Nucleus accumbens (tissue), 56 donors: Measurements from ENCODE around the gene CAPN12.
"Not testable (repeated sequence)": the region's sequence is repeated elsewhere in the genome, so short reads cannot be mapped to it uniquely, and the experiment has no call there.

Experiments
- DNase-seq, 56 donors: peaks; one replicate each; lab custom pipeline; 2025; lab: John Stamatoyannopoulos, UW

CAPN12 gene

DNA sequence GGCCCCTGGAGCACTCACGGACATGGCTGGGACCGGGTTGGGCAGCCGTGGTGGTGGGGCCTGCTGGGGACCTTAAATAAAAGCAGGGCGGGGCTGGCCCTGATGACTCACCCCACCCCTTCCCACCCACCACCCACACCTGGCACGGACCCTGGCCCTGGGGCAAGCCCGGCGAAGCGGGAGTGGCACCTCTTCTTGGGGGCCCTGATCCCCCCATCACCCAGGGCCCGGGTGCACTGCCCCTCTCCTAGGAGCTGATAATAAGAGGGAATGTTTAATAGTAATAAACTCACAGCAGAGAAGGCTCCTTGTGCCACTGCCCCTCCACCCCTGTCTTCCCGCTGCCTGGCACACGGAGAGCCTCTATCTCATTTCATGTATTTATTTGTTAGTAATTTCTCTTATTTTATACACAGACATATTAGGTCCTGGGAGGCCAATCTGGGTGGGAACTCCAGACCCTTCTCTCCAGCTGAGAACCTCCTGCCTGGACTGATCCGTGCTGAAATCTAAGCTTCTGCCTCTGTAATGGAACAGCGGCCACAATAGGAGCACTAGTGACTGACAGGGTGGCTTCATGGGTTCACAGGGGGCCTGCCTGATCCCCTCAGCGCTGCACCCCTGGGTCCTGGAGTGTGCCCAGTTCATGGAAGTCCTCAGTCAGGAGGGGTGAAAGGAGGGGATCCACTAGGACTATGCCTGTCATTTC is 29.3 kb upstream of the CAPN12 start, which contains the start of gene LGALS7:
TSS of gene LGALS7 (minus strand) at position 49 of the 709 bp plus-strand sequence. CDS start at position 24, 25 bp downstream.
- DNase-seq = no peak

DNA sequence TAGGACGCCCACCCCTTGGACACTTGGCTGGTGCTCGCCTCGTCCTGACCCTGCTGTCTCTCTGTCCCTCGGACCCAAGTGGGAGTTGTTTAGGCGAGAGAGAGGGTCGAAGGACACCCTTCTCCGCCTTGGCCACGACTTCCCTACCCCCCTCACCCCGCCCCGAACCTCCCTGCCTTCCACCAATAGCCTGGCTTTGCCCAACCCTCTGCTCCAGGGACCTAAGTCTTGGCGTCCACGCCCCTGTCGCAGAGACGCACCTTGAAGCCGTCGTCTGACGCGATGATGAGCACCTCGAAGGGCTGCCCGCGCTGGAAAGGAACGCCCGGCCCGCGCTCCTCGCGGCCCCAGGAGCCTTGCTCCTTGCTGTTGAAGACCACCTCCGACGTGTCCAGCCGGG is 27.3 kb upstream of the CAPN12 start:
- DNase-seq = not testable (repeated sequence)

DNA sequence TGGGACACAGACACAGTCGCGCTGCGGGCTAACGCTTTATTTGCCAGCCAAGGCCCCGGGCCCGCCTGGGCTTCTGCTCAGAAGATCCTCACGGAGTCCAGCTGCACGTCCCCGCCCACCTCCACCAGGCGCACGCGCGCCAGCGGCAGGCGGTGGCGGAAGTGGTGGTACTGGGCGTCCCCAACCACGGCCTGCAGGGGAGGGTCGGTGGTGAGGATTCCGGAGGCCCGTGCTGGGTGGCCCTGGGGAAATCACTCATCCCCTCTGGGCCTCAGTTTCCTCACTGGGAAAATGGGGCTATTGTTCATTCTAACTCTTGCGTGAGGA is 26.6 kb upstream of the CAPN12 start:
- not testable (repeated sequence) for DNase-seq

DNA sequence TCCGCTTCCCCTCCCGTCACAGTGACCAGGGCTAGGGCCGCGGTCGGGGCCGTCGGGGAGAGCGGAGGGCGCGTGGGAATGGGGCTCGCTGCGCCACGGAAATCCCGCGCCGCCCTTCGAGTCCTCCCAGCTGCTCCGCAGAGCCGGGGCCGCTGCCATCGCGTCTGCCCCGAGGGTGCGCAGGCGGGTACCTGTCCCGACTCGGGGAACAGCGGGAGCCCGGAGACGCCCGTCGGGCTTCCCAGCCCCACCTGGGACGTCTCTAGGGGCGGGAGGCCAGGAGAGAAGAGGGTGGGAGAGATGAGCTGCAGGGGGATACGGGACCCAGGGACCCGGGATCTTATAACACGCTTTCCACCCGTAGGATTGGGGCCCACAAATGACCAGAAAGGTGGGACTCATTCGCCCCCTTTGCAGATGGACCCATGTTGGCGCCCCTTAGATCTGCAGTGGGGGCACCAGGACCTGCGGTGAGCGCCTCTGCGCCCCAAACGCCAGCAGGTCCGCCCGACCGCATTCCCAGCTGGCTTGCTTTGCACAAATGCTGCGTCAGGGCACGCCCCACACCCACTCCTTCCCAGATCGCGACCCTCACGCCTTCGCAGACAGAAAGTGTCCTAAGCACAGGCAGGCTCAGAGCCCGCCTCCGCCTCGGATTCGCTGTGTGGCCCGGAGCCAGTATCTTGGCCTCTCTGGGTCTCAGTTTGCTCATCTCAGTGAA is 26.1 kb upstream of the CAPN12 start:
- DNase-seq = not testable (repeated sequence)

DNA sequence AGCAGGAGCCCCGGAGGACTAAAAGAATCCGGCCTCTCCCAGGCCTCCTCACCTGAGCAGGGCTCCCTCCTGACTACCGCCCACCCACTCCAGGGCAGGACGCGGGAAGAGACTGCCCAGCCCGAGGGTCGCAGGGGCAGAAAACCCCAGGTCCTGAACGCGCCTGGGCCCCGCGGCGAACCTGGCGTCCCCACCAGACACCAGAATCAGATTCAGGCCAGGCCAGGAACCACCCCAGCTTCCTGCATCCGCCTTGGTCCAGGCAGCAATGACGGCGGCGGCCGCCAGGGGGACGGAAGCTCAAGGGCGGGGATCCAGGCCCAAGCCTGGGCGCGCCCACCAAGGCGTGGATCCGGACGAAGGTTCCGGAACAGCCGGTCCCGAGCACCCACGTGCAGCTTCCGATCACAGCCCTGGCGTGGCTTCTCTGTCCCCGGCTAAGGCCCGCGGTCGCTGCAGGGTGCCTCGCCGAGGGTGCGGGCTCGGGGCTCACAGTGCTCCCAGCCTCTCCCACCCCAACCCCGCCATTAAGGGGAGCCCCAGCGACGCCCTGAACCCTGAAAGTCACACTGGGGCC is 25.4 kb upstream of the CAPN12 start:
- peak in 37 of 56 donors; percentile 9 to 71 (median 31) for DNase-seq

DNA sequence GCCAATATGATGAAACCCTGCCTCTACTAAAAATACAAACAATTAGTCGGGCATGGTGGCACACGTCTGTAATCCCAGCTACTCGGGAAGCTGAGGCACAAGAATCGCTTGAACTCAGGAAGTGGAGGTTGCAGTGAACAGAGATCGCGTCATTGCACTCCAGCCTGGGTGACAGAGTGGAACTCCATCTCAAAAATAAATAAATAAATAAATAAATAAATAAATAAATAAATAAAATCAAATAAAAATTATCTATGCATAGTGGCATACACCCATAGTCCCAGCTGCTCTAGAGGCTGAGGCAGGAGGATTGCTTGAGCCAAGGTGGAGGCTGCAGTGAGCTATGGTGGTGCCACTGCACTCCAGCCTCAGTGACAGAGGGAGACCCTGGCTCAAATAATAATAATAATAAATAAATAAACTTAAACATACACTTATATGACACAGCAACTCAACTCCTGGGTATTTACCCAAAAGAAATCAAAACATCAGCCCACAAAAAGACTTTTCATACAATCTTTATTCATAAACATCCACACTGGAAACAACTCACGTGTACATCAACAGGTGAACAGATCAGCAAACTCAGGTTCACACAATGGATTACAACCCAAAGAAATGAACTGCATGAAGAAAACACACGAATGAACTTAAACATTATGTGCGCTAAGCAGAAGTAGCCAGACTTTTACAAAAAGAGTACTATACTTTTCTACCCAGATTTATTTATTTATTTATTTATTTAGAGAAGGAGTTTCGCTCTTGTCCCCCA is 22.2 kb upstream of the CAPN12 start:
- no peak for DNase-seq

DNA sequence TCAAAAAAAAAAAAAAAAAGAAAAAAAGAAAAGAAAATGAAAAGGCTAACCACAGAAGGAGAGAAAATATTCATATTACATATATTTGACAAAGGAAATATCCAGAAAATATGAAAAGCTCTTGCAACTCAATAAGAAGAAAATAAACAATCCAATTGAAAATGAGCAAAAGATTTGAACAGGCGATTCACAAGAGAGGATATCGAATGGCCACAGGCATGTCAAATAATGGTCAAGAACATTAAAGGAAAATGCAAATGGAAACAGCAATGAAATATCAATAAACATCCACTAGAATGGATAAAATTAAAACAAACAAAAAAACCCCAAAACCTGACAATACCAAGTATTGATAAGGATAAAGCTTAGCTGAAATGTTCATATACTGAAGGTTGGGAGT is 20.9 kb upstream of the CAPN12 start:
- no peak for DNase-seq

DNA sequence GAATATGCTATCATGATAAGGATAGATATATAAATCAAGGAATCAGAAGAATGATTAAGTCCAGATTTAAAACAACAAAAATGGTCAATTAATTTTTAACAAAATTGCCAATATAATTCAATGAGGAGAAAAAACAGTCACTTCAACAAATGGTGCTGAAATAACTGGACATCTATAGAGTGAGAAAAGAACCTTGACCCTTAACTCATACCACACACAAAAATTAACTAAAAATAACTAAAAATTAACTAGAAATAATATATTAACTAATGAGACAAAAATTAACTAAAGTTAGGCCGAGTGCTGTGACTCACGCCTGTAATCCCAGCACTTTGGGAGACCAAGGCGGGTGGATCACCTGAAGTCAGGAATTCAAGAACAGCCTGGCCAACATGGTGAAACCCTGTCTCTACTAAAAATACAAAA is 19.5 kb upstream of the CAPN12 start:
- DNase-seq = no peak

DNA sequence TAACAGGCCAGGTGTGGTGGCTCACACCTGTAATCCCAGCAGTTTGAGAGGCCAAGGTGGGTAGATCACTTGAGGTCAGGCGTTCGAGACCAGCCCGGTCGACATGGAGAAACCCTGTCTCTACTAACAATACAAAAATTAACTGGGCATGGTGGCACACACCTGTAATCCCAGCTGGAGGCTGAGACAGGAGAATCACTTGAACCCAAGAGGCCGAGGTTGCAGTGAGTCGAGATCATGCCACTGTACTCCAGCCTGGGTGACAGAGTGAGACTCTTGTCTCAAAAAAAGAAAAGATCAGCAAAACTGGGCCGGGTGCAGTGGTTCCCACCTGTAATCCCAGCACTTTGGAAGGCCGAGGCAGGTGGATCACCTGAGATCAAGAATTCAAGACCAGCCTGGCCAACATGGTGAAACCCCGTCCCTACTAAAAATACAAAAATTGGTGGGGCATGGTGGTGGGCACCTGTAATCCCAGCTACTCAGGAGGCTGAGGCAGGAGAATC is 17.7 kb upstream of the CAPN12 start:
- not testable (repeated sequence) for DNase-seq

DNA sequence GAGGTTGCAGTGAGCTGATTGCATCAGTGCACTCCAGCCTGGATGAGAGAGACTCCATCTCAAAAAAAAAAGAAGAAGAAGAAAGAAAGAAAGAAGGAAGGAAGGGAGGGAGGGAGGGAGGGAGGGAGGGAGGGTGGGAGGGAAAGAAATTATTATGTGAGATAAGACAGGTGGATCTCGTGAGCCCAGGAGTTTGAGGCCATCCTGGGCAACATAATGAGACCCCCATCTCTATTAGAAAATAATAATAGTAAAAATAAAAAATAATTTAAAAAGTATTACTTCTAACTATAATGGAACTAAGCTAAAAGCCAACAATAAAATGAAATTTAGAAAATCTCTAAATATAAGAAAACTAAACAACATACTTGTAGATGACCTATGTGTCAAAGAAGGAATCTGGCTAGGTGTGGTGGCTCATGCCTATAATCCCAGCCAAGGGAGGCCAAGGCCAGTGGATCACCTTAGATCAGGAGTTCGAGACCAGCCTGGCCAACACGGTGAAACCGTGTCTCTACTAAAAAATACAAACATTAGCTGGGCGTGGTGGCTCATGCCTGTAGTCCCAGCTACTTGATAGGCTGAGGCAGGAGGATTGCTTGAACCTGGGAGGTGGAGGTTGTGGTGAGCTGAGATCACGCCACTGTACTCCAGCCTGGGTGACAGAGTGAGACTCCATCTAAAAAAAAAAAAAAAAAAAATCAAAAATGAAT is 16.7 kb upstream of the CAPN12 start:
- DNase-seq = not testable (repeated sequence)

DNA sequence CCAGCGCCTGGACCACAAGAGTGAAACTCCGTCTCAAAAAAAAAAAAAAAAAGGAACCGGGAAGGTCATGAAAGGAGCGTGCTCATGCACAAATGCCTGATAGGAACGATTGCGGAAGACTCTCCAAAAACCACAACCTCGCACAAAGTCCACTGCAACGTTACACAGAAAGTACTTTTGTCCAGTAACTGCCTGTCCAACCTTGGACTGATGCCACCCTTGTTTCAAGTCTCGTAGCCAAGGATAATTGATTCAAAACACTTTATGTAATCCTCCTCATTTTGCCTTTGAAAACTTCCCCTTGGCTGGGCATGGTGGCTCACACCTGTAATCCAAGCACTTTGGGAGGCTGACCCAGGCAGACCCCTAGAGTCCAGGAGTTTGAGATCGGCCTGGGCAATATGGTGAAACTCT is 15.3 kb upstream of the CAPN12 start:
- no peak for DNase-seq

DNA sequence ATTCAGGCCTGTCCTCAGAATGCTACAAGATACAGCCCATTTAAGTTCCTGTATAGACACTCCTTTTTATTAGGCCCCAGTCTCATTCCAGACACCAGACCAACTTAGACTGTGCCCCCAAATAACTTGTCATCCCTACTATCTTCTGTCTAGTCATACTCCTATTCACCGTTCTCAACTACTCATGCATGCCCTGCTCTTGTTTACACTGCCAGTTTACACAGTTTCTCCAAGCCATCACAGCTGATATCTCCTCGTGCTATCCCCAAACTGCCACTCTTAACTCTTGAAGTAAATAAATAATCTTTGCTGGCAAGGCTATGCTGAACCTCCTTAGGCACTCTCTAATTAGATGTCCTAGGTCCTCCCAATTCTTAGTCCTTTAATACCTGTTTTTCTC is 9.9 kb upstream of the CAPN12 start:
- not testable (repeated sequence) for DNase-seq

DNA sequence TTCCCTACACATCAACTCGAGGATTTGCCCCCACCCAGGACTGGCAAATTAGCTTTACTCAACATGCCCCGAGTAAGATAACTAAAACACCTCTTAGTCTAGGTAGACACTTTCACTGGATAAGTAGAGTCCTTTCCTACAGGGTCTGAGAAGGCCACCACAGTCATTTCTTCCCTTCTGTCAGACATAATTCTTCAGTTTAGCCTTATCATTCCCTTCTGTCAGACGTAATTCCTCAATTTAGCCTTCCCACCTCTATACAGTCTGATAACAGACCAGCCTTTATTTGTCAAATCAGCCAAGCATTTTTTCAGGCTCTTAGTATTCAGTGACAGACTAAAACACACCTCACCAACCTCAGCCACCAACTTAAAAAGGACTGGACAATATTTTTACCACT is 9.5 kb upstream of the CAPN12 start:
- not testable (repeated sequence) for DNase-seq

DNA sequence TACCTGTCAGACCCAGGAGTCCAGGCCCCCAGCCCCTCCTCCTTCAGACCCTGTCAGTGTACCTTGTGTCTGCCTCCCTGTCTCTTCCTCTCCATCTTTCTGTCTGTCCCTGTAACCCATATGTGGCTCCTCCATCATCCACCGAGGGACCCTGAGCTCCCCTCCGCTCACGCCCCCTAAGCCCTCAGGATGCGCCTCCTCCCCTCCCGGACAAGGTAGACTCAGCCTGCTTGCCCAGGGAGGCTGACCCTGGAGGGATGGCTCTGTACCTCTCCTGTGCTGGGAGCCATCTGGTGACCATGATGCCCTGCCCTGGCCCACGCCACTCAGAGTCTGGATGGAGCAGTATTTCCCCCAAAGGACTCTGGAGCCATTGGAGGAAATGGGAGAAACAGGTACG is 1.0 kb upstream of the CAPN12 start:
- no peak for DNase-seq

DNA sequence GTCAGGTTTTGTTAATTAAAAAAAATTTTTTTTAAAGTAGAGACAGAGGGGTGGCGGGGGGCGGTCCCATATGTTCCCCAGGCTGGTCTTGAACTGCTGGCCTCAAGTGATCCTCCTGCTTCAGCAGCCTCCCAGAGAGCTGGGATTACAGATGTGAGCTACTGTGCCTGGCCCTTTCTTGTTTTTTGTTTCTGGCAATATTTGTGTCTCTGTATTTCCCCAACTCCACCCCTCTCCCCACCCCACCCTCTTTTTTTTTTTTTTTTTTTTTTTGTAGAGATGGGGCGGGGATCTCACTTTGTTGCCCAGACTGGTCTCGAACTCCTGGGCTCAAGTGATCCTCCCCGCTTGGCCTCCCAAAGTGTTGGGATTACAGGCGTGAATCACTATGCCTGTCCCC is 600 bp upstream of the CAPN12 start:
- DNase-seq = no peak

DNA sequence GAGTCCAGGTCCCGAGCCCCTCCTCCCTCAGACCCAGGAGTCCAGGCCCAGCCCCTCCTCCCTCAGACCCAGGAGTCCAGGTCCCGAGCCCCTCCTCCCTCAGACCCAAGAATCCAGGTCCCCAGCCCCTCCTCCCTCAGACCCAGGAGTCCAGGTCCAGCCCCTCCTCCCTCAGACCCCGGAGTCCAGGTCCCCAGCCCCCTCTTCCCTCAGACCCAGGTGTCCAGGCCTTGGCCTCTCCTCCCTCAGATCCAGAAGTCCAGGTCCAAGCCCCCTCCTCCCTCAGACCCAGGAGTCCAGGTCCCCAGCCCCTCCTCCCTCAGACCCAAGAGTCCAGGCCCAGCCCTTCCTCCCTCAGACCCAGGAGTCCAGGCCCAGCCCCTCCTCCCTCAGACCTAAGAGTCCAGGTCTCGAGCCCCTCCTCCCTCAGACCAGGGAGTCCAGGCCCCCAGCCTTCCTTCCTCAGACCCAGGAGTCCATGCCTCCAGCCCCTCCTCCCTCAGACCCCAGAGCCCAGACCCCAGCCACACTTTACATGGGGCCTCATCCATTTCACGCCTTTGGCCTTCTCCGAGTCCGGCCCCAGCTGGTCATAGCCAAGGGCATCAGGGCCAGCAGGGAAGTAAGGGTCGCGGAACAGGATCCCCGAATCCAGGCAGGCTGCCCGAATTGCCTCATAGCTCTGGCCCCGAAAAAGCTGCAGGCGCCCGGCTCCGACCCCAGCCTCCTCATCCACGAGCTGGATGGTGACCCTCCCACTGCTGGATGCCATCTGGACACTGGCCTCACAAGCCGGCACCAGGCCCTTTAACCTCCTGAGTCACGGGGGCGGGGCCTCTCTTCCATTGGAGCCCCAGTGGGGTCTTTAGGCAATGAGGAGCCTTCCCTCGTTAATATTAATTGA is 628 bp downstream of the CAPN12 start:
- no peak for DNase-seq

DNA sequence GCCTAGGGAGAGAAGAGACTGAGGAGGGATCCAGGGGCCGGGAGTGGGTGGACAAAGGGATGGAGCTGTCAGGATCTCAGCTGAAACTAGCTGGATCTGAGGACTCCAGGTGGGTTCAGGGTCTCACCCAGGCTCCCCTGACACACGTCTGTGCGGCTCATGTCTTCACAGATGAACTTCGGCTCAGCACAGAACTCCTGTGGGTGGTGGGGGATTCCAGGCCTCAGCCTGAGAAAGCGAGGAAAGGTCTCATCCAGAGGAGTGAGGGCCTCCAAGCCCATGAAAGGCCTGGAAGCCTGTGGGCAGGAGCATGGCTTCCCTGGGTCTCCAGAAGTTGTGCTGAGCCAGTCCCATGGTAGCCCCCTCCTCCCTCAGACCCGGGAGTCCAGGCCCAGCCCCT is 1.4 kb downstream of the CAPN12 start:
- DNase-seq = no peak

DNA sequence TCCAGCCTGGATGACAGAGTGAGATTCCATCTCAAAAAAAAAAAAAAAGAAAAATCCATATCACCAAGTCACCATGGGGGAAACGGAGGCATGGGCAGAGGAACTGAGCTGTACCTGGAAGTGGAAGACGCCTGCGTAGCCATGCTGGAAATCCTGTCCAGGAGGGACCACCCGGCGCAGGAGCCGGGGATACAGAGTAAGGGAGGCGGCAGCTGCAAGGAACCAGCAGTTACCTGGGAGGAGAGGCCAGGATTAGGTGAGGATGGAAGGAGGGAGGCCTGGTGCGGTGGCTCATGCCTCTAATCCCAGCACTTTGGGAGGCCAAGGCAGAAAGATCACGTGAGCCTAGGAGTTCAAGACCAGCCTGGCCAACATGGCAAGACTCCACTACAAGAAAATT is 2.0 kb downstream of the CAPN12 start:
- DNase-seq = no peak

DNA sequence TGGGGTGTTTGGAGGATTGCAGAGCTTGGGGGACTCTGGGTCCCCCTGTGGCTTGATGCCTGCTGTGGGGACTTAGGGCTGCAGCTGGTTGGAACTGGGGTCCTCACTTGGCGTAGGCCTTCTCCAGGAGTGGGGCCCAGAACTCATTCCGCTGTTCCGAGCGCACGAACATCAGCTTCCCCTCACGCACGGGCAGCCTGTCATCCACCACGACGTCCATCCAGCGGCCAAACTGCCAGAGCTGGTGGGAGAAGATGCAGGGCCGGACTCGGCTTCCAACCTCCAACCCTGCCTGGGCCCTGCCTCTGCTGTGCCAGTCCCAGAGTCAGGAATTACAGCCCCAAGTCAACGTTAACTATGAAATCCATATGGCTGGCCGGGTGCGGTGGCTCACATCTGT is 2.6 kb downstream of the CAPN12 start:
- DNase-seq = no peak
